ENCODE data around the gene CNTNAP2. TPM values are rescaled to one million over a fixed set of nuclear protein-coding genes. Genes with fewer than 3 reads are reported as not detected.

Gene CNTNAP2
- total RNA-seq, 1 experiment from 2014 or later = 64.5 TPM

DNA sequence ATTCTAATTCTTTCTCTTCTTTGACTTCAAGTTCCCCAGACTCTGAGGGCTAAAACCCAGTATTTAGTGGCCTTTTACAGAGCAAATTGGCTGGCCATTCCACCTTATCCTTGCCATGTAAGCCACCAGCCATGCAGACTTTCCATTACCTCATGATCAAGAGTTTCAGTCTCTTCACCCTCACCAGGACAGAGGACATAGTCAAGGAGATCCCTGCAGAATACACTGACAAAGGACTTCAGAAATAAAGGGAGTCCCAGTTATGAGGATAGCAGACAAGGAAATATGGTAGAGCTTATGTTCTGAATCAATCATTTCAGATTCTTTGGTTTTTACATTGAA lies 1393.6 kb downstream of the CNTNAP2 start:
- Mint-ChIP-seq H3K36me3 (ENCODE audit: insufficient read depth in 1 of 3, low read depth in 3 of 3) (no peaks in the 10 kb centered on the region), H3K27ac (no peak overlapping the region; a peak in 1 of 7 replicates), H3K27me3 (ENCODE audit: low read depth) (no peaks in the 10 kb centered on the region), H3K4me1 (no peaks in the 10 kb centered on the region), H3K9me3 (peaks cover 0 to 2% of the 10 kb centered on the region in 2 experiments; a peak in 2 of 5 replicates), H3K4me3 (no peak overlapping the region)
- Histone ChIP-seq H3K23me2 (ENCODE audit: insufficient read length, low read depth, low read length, poor library complexity, severe bottlenecking) (no peaks in the 10 kb centered on the region), H3K9ac (ENCODE audit: extremely low read depth, insufficient read length, low read length) (no peak overlapping the region), H3K79me1 (ENCODE audit: insufficient read depth, low read depth, low read length, poor library complexity, severe bottlenecking) (no peaks in the 10 kb centered on the region), H3K27ac (ENCODE audit: insufficient read length, low read depth, low read length) (no peak overlapping the region), H3K56ac (ENCODE audit: insufficient read length, low read depth, low read length) (no peak overlapping the region), H3K23ac (ENCODE audit: insufficient read length, low read depth, low read length) (no peak overlapping the region), H3K14ac (ENCODE audit: insufficient read depth, low read length) (no peak overlapping the region), H3K79me2 (ENCODE audit: insufficient read depth, low read length) (no peaks in the 10 kb centered on the region), H4K20me1 (ENCODE audit: control insufficient read depth, insufficient read depth, insufficient read length) (no peaks in the 10 kb centered on the region), H3T11ph (ENCODE audit: low read length) (no peak overlapping the region), H4K91ac (ENCODE audit: insufficient read length, low read depth, low read length) (no peak overlapping the region), H3K4ac (ENCODE audit: low read depth, low read length) (no peak overlapping the region), H3K27me3 (ENCODE audit: insufficient read depth, low read length) (no peaks in the 10 kb centered on the region), H2BK20ac (ENCODE audit: low read depth, low read length, poor library complexity, severe bottlenecking) (no peak overlapping the region), H2AFZ (ENCODE audit: low read length) (no peak overlapping the region), H3K4me2 (ENCODE audit: insufficient read depth, insufficient read length, low read length) (no peak overlapping the region), H2BK5ac (ENCODE audit: insufficient read length, low read length) (no peak overlapping the region), H2AK5ac (ENCODE audit: insufficient read length, low read length) (no peak overlapping the region), H3K9me3 (ENCODE audit: control insufficient read depth, low read depth, low read length) (no peaks in the 10 kb centered on the region), H3K4me1 (ENCODE audit: insufficient read depth, low read length) (no peaks in the 10 kb centered on the region), H2BK120ac (ENCODE audit: low read depth, low read length, poor library complexity, severe bottlenecking) (no peak overlapping the region), H4K8ac (replicated peaks; ENCODE audit: insufficient read length, low read depth, low read length) (no peak overlapping the region), H2BK15ac (ENCODE audit: low read depth, low read length) (no peak overlapping the region), H4K5ac (ENCODE audit: insufficient read length, low read depth, low read length) (no peak overlapping the region), H2BK12ac (ENCODE audit: insufficient read length, low read depth, low read length) (no peak overlapping the region), H3K18ac (ENCODE audit: insufficient read length, low read depth, low read length) (no peak overlapping the region)
- no peak for DNase-seq
- TF ChIP-seq, protein P1, sequence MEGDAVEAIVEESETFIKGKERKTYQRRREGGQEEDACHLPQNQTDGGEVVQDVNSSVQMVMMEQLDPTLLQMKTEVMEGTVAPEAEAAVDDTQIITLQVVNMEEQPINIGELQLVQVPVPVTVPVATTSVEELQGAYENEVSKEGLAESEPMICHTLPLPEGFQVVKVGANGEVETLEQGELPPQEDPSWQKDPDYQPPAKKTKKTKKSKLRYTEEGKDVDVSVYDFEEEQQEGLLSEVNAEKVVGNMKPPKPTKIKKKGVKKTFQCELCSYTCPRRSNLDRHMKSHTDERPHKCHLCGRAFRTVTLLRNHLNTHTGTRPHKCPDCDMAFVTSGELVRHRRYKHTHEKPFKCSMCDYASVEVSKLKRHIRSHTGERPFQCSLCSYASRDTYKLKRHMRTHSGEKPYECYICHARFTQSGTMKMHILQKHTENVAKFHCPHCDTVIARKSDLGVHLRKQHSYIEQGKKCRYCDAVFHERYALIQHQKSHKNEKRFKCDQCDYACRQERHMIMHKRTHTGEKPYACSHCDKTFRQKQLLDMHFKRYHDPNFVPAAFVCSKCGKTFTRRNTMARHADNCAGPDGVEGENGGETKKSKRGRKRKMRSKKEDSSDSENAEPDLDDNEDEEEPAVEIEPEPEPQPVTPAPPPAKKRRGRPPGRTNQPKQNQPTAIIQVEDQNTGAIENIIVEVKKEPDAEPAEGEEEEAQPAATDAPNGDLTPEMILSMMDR (conservative IDR thresholded peaks at IDR 0.05) = no peak
